ENCODE data around the gene PRIMA1. TPM values are rescaled to one million over a fixed set of nuclear protein-coding genes. Genes with fewer than 3 reads are reported as not detected.

Gene PRIMA1
- not detected for polyA plus RNA-seq (2013, experiment 1 of 2)
- not detected for polyA plus RNA-seq (2013, experiment 2 of 2)

- H4K91ac ChIP-seq (ENCODE audit: low read length) = no peak within 1 kb of the TSS
- H2BK12ac ChIP-seq (ENCODE audit: low read length in 2 of 2) = no peak within 1 kb of the TSS
- H3K27me3 ChIP-seq (ENCODE audit: control insufficient read depth in 1 of 2, insufficient read depth in 1 of 2, low read length in 2 of 2) = peaks cover 67 to 68% of the 10 kb centered on the region in 2 experiments
- H3K23ac ChIP-seq (ENCODE audit: low read length in 2 of 2) = no peak within 1 kb of the TSS
- no peak within 1 kb of the TSS for H3K14ac ChIP-seq (ENCODE audit: low read length in 2 of 2)
- peak within 1 kb of the TSS in 1 of 2 experiments; percentile 24 for H3K4me3 ChIP-seq (ENCODE audit: insufficient read depth in 1 of 2, low read depth in 1 of 2, low read length in 2 of 2)
- H3K9ac ChIP-seq (ENCODE audit: low read length) = no peak within 1 kb of the TSS
- no peaks in the 10 kb centered on the region for H3K36me3 ChIP-seq (ENCODE audit: control insufficient read depth in 1 of 2, insufficient read depth in 2 of 2, low read depth in 1 of 2, low read length in 2 of 2)
- no peak within 1 kb of the TSS for H4K8ac ChIP-seq (ENCODE audit: low read length)
- H2BK5ac ChIP-seq (ENCODE audit: low read depth, low read length, poor library complexity, severe bottlenecking) = no peak within 1 kb of the TSS
- H3K79me1 ChIP-seq (replicated peaks; ENCODE audit: low read length, poor library complexity, severe bottlenecking) = no peaks in the 10 kb centered on the region
- no peak within 1 kb of the TSS for H3K27ac ChIP-seq (ENCODE audit: low read length, poor library complexity, severe bottlenecking)
- no peak within 1 kb of the TSS for H3K18ac ChIP-seq (ENCODE audit: low read depth in 1 of 2, low read length in 2 of 2)
- H3K4me1 ChIP-seq (ENCODE audit: control insufficient read depth, insufficient read depth, low read depth, low read length) = peaks cover 10% of the 10 kb centered on the region
- DNase-seq = no peak
- no peak within 1 kb of the TSS for H3K4ac ChIP-seq (ENCODE audit: low read depth in 1 of 2, low read length in 2 of 2)
- H2AK5ac ChIP-seq (ENCODE audit: low read length, severe bottlenecking) = no peak within 1 kb of the TSS
- H2BK120ac ChIP-seq (ENCODE audit: low read depth, low read length) = no peak within 1 kb of the TSS
- H3K4me2 ChIP-seq (ENCODE audit: low read length, poor library complexity, severe bottlenecking) = peak within 1 kb of the TSS; percentile 52
- H2BK15ac ChIP-seq (ENCODE audit: low read depth, poor library complexity, severe bottlenecking) = no peak within 1 kb of the TSS
- under 1% methylated on average over 16 of the region's 24 CpGs for WGBS
- no peaks in the 10 kb centered on the region for H3K9me3 ChIP-seq (ENCODE audit: control insufficient read depth, low read length)
- H2AFZ ChIP-seq (ENCODE audit: low read depth, low read length) = no peak within 1 kb of the TSS
Observed at GRCh38 chr14:93788293-93788542, at the start of gene PRIMA1. TSS of gene PRIMA1 (minus strand) at chr14:93788485. CDS start at chr14:93787718, 767 bp downstream.

GRCh38 chr14:93834699-93835371, 46.5 kb upstream of the PRIMA1 start:
- Histone ChIP-seq H3K9ac (ENCODE audit: low read length) (no peak overlapping the region), H3K18ac (ENCODE audit: low read depth in 1 of 2, low read length in 2 of 2) (no peak overlapping the region), H3K27me3 (ENCODE audit: control insufficient read depth in 1 of 2, insufficient read depth in 1 of 2, low read length in 2 of 2) (peaks cover 0 to 7% of the 10 kb centered on the region in 2 experiments), H2AK5ac (ENCODE audit: low read length, severe bottlenecking) (no peak overlapping the region), H3K23ac (ENCODE audit: low read length in 2 of 2) (no peak overlapping the region), H3K79me1 (replicated peaks; ENCODE audit: low read length, poor library complexity, severe bottlenecking) (no peaks in the 10 kb centered on the region), H4K8ac (ENCODE audit: low read length) (no peak overlapping the region), H3K36me3 (ENCODE audit: control insufficient read depth in 1 of 2, insufficient read depth in 2 of 2, low read depth in 1 of 2, low read length in 2 of 2) (no peaks in the 10 kb centered on the region), H3K14ac (ENCODE audit: low read length in 2 of 2) (no peak overlapping the region), H2AFZ (ENCODE audit: low read depth, low read length) (no peak overlapping the region), H3K4me2 (ENCODE audit: low read length, poor library complexity, severe bottlenecking) (no peak overlapping the region), H3K4me3 (ENCODE audit: insufficient read depth in 1 of 2, low read depth in 1 of 2, low read length in 2 of 2) (no peak overlapping the region), H4K91ac (ENCODE audit: low read length) (no peak overlapping the region), H3K27ac (ENCODE audit: low read length, poor library complexity, severe bottlenecking) (no peak overlapping the region), H2BK12ac (ENCODE audit: low read length in 2 of 2) (no peak overlapping the region), H3K4me1 (ENCODE audit: control insufficient read depth, insufficient read depth, low read depth, low read length) (no peaks in the 10 kb centered on the region), H3K4ac (ENCODE audit: low read depth in 1 of 2, low read length in 2 of 2) (no peak overlapping the region), H3K9me3 (ENCODE audit: control insufficient read depth, low read length) (no peaks in the 10 kb centered on the region), H2BK120ac (ENCODE audit: low read depth, low read length) (no peak overlapping the region), H2BK15ac (ENCODE audit: low read depth, poor library complexity, severe bottlenecking) (no peak overlapping the region), H2BK5ac (ENCODE audit: low read depth, low read length, poor library complexity, severe bottlenecking) (no peak overlapping the region)
- WGBS = 78% methylated on average over 9 of the region's 9 CpGs
- DNase-seq = no peak

GRCh38 chr14:93832665-93833064, 44.4 kb upstream of the PRIMA1 start:
- no peak overlapping the region for H2AFZ ChIP-seq (ENCODE audit: low read depth, low read length)
- no peak overlapping the region for H3K9ac ChIP-seq (ENCODE audit: low read length)
- no peak overlapping the region for H4K91ac ChIP-seq (ENCODE audit: low read length)
- no peak overlapping the region for H3K4me3 ChIP-seq (ENCODE audit: insufficient read depth in 1 of 2, low read depth in 1 of 2, low read length in 2 of 2)
- no peak overlapping the region for H2BK5ac ChIP-seq (ENCODE audit: low read depth, low read length, poor library complexity, severe bottlenecking)
- H3K18ac ChIP-seq (ENCODE audit: low read depth in 1 of 2, low read length in 2 of 2) = no peak overlapping the region
- H3K27ac ChIP-seq (ENCODE audit: low read length, poor library complexity, severe bottlenecking) = no peak overlapping the region
- H2BK15ac ChIP-seq (ENCODE audit: low read depth, poor library complexity, severe bottlenecking) = no peak overlapping the region
- no peaks in the 10 kb centered on the region for H3K36me3 ChIP-seq (ENCODE audit: control insufficient read depth in 1 of 2, insufficient read depth in 2 of 2, low read depth in 1 of 2, low read length in 2 of 2)
- H2BK120ac ChIP-seq (ENCODE audit: low read depth, low read length) = no peak overlapping the region
- 89% methylated on average over 2 of the region's 3 CpGs for WGBS
- H4K8ac ChIP-seq (ENCODE audit: low read length) = no peak overlapping the region
- no peak for DNase-seq
- H3K27me3 ChIP-seq (ENCODE audit: control insufficient read depth in 1 of 2, insufficient read depth in 1 of 2, low read length in 2 of 2) = peaks cover 0 to 7% of the 10 kb centered on the region in 2 experiments
- H3K14ac ChIP-seq (ENCODE audit: low read length in 2 of 2) = no peak overlapping the region
- H3K4me1 ChIP-seq (ENCODE audit: control insufficient read depth, insufficient read depth, low read depth, low read length) = no peaks in the 10 kb centered on the region
- H2AK5ac ChIP-seq (ENCODE audit: low read length, severe bottlenecking) = no peak overlapping the region
- H3K9me3 ChIP-seq (ENCODE audit: control insufficient read depth, low read length) = no peaks in the 10 kb centered on the region
- H2BK12ac ChIP-seq (ENCODE audit: low read length in 2 of 2) = no peak overlapping the region
- no peak overlapping the region for H3K4ac ChIP-seq (ENCODE audit: low read depth in 1 of 2, low read length in 2 of 2)
- no peak overlapping the region for H3K23ac ChIP-seq (ENCODE audit: low read length in 2 of 2)
- H3K79me1 ChIP-seq (replicated peaks; ENCODE audit: low read length, poor library complexity, severe bottlenecking) = no peaks in the 10 kb centered on the region
- H3K4me2 ChIP-seq (ENCODE audit: low read length, poor library complexity, severe bottlenecking) = no peak overlapping the region

- Histone ChIP-seq H4K8ac (ENCODE audit: low read length) (no peak overlapping the region), H2BK5ac (ENCODE audit: low read depth, low read length, poor library complexity, severe bottlenecking) (no peak overlapping the region), H4K91ac (ENCODE audit: low read length) (no peak overlapping the region), H3K27me3 (ENCODE audit: control insufficient read depth in 1 of 2, insufficient read depth in 1 of 2, low read length in 2 of 2) (peaks cover 0 to 7% of the 10 kb centered on the region in 2 experiments), H2AFZ (ENCODE audit: low read depth, low read length) (no peak overlapping the region), H2AK5ac (ENCODE audit: low read length, severe bottlenecking) (no peak overlapping the region), H3K79me1 (replicated peaks; ENCODE audit: low read length, poor library complexity, severe bottlenecking) (no peaks in the 10 kb centered on the region), H3K27ac (ENCODE audit: low read length, poor library complexity, severe bottlenecking) (no peak overlapping the region), H2BK12ac (ENCODE audit: low read length in 2 of 2) (no peak overlapping the region), H3K14ac (ENCODE audit: low read length in 2 of 2) (no peak overlapping the region), H3K4me3 (ENCODE audit: insufficient read depth in 1 of 2, low read depth in 1 of 2, low read length in 2 of 2) (no peak overlapping the region), H3K18ac (ENCODE audit: low read depth in 1 of 2, low read length in 2 of 2) (no peak overlapping the region), H2BK15ac (ENCODE audit: low read depth, poor library complexity, severe bottlenecking) (no peak overlapping the region), H3K36me3 (ENCODE audit: control insufficient read depth in 1 of 2, insufficient read depth in 2 of 2, low read depth in 1 of 2, low read length in 2 of 2) (no peaks in the 10 kb centered on the region), H3K9me3 (ENCODE audit: control insufficient read depth, low read length) (no peaks in the 10 kb centered on the region), H3K23ac (ENCODE audit: low read length in 2 of 2) (no peak overlapping the region), H2BK120ac (ENCODE audit: low read depth, low read length) (no peak overlapping the region), H3K4ac (ENCODE audit: low read depth in 1 of 2, low read length in 2 of 2) (no peak overlapping the region), H3K4me1 (ENCODE audit: control insufficient read depth, insufficient read depth, low read depth, low read length) (no peaks in the 10 kb centered on the region), H3K4me2 (ENCODE audit: low read length, poor library complexity, severe bottlenecking) (no peak overlapping the region), H3K9ac (ENCODE audit: low read length) (no peak overlapping the region)
- 69% methylated on average over 3 of the region's 3 CpGs for WGBS
- DNase-seq = no peak
Observed at GRCh38 chr14:93832081-93832480, 43.8 kb upstream of the PRIMA1 start.

Measured in mesenchymal stem cell (in vitro differentiated cells and primary cell).